HCT116 (cell line): Measurements from ENCODE around the gene DCAF11. TPM values are rescaled to one million over a fixed set of nuclear protein-coding genes. Genes with fewer than 3 reads are reported as not detected.

Experiments used
- ATAC-seq: fragments of 200-7000 bp; cut with Tn5 transposase; 2 replicates; pipeline ENCODE4 v1.9.1; 2020; ENCODE audit warnings: mild to moderate bottlenecking, moderate library complexity
- BruUV-seq: library from RNA; stranded (reverse); fragments of 400-500 nt; replicated peaks from 2 replicates; lab custom pipeline; 2021; lab: Mats Ljungman, UMichigan
- CTCF ChIA-PET: fragments of 300-600 bp; sonication (Branson Sonifier 250); formaldehyde crosslinking; loops from one replicate; lab custom pipeline; 2021; ENCODE audit warnings: antibody characterized with exemption; lab: Charles Lee
- POLR2A ChIA-PET: fragments of 300-600, 350-600 bp; sonication (Branson Sonifier 250); formaldehyde crosslinking; loops from one replicate; lab custom pipeline; 2021; ENCODE audit warnings: antibody characterized with exemption; lab: Charles Lee
- RAD21 ChIA-PET, 2 experiments: fragments of 300-600 bp; sonication (Branson Sonifier 250); formaldehyde crosslinking; loops; one replicate each; lab custom pipeline; 2023; ENCODE audit warnings: low total read pairs in 2 of 2; ENCODE audit not compliant: uncharacterized antibody in 2 of 2, unreplicated experiment in 2 of 2, low non-redundant PET in 1 of 2; lab: Charles Lee
- DNase-seq: peaks from one replicate; pipeline ENCODE4 v3.0.0-alpha.2; 2010; ENCODE audit warnings: low read depth, low spot score
- H2AFZ ChIP-seq: fragments of 200-600 bp; shearing (Covaris generic), sonication (generic); 2 replicates; pipeline ENCODE4 v1.6.1; 2017; ENCODE audit warnings: low read depth, mixed run types, mixed read lengths, antibody characterized with exemption, low read length; ENCODE audit not compliant: poor library complexity, severe bottlenecking
- H3K27ac ChIP-seq: 2 replicates; pipeline ENCODE4 v1.5.1; 2012; ENCODE audit warnings: low read depth, low read length
- H3K27me3 ChIP-seq: fragments of 200-600 bp; sonication (generic); 2 replicates; pipeline ENCODE4 v1.6.1; 2016; ENCODE audit warnings: mixed run types, low read length, mixed read lengths; ENCODE audit not compliant: insufficient read depth
- H3K36me3 ChIP-seq, 2 experiments: fragments of 200-500 bp in 1 of 2; fragments of 200-600 bp in 1 of 2; sonication (Bioruptor generic) in 1 of 2; sonication (generic) in 1 of 2; 2 replicates each; pipeline versions ENCODE4 v1.5.1 to v1.6.1; 2014 to 2016; ENCODE audit warnings: low read length in 2 of 2, inconsistent platforms in 1 of 2, mixed read lengths in 1 of 2, mixed run types in 1 of 2; ENCODE audit not compliant: insufficient read depth in 2 of 2, control insufficient read depth in 1 of 2
- H3K4me1 ChIP-seq, 2 experiments: fragments of 200-600 bp in 1 of 2; sonication (generic) in 1 of 2; 2 replicates each; pipeline versions ENCODE4 v1.5.1 to v1.6.1; 2012 to 2017; ENCODE audit warnings: low read length in 2 of 2, inconsistent platforms in 1 of 2, mild to moderate bottlenecking in 1 of 2, mixed read lengths in 1 of 2, mixed run types in 1 of 2, moderate library complexity in 1 of 2; ENCODE audit not compliant: insufficient read depth in 2 of 2, control insufficient read depth in 1 of 2
- H3K4me2 ChIP-seq: fragments of 200-600 bp; sonication (generic); 2 replicates; pipeline ENCODE4 v1.6.1; 2017; ENCODE audit warnings: mixed run types, low read length, mixed read lengths
- H3K4me3 ChIP-seq, 2 experiments: fragments of 200-600 bp in 1 of 2; sonication (generic) in 1 of 2; replicated peaks in 1 of 2; 2 replicates each; pipeline ENCODE4 v1.5.1; 2011 to 2016; ENCODE audit warnings: low read length in 2 of 2, control low read depth in 1 of 2, low read depth in 1 of 2, mild to moderate bottlenecking in 1 of 2, mixed read lengths in 1 of 2, mixed run types in 1 of 2
- H3K79me2 ChIP-seq: fragments of 200-600 bp; sonication (generic); 2 replicates; pipeline ENCODE4 v1.6.1; 2017; ENCODE audit warnings: mild to moderate bottlenecking, mixed run types, low read length, moderate library complexity, mixed read lengths; ENCODE audit not compliant: insufficient read depth
- H3K9ac ChIP-seq: fragments of 200-600 bp; sonication (generic); 2 replicates; pipeline ENCODE4 v1.6.1; 2016; ENCODE audit warnings: low read length, mixed read lengths
- H3K9me2 ChIP-seq: fragments of 200-600 bp; sonication (generic), shearing (Covaris generic); 2 replicates; pipeline ENCODE4 v1.6.1; 2017; ENCODE audit warnings: mixed run types, mild to moderate bottlenecking, moderate library complexity; ENCODE audit not compliant: insufficient read depth
- H3K9me3 ChIP-seq, 2 experiments: fragments of 200-500 bp in 1 of 2; fragments of 200-600 bp in 1 of 2; sonication (Bioruptor generic) in 1 of 2; sonication (generic) in 1 of 2; 2 replicates each; pipeline ENCODE4 v1.6.1; 2014 to 2017; ENCODE audit warnings: low read length in 2 of 2, mixed read lengths in 2 of 2, inconsistent platforms in 1 of 2, low read depth in 1 of 2, mild to moderate bottlenecking in 1 of 2, mixed run types in 1 of 2, moderate library complexity in 1 of 2; ENCODE audit not compliant: control insufficient read depth in 1 of 2, insufficient read depth in 1 of 2
- H4K20me1 ChIP-seq: fragments of 200-600 bp; sonication (generic), shearing (Covaris generic); 2 replicates; pipeline ENCODE4 v1.6.1; 2017; ENCODE audit warnings: mixed run types, mild to moderate bottlenecking, moderate library complexity; ENCODE audit not compliant: insufficient read depth
- EGR1 ChIP-seq: IDR thresholded peaks from 2 replicates; pipeline ENCODE4 v1.6.1; 2012; ENCODE audit warnings: low read depth
- ELF1 ChIP-seq: IDR thresholded peaks from 2 replicates; pipeline ENCODE4 v1.6.1; 2012; ENCODE audit warnings: low read depth, borderline replicate concordance
- FOSL1 ChIP-seq: IDR thresholded peaks from 2 replicates; pipeline ENCODE4 v1.6.1; 2012; ENCODE audit warnings: low read depth
- SIN3A ChIP-seq: IDR thresholded peaks from 2 replicates; pipeline ENCODE4 v1.6.1; 2012; ENCODE audit warnings: low read depth
- intact Hi-C: fragments of 100-400 bp; cut with micrococcal nuclease; formaldehyde crosslinking; loops from 2 replicates; pipeline ENCODE4 v1.10.0; 2022
- total RNA-seq: library from RNA; stranded (reverse); gene quantifications from one replicate; pipeline ENCODE4 v1.2.1, GENCODE V29; 2021; ENCODE audit not compliant: unreplicated experiment

DCAF11 gene
- total RNA-seq, 1 experiment from 2014 or later = 47.5 TPM

DNA sequence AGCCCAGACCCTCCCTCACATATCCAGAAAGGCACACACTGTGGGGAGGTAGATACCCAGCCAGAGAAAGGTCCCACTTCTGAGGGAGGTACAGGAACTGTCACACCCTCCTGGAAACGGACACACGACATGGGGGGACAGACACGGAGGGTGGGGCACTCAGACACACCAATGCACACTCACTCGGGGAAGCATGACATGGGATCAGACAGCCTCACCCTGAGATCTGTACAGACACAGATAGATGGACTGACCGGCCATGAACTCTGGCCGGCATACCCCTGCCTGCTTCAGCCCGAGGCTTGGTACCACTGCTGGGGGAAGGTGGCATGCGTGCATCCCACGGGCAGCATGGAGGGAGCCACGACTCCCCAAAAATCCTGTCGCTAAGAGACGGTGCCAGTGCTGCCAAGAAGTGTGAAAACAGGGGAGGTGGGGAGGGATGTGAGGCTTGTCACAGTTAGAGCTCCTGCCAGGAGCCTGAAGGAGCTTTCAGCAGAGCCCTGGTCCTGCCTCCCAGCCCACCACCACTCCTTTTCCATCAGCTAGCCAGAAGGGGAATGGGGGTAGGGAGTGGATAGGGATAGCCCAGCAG lies 42.6 kb upstream of the DCAF11 start:
- no TSS peak for BruUV-seq
- H3K9me3 ChIP-seq = no peaks in the 10 kb centered on the region
- ChIA-PET CTCF (interaction anchor here (1.1 kb wide), 1 partner anchor 13 kb away, joined by 3 read pairs; no protein-coding TSS in a partner anchor), RAD21 (no interaction called here), POLR2A (no interaction called here)
- no peaks in the 10 kb centered on the region for H4K20me1 ChIP-seq
- no peak overlapping the region for H3K27ac ChIP-seq
- no peak overlapping the region for H3K4me2 ChIP-seq
- peaks cover 0 to 2% of the 10 kb centered on the region in 2 experiments; a peak in 1 of 4 replicates for H3K4me1 ChIP-seq
- no peaks in the 10 kb centered on the region for H3K9me2 ChIP-seq
- DNase-seq (no peak), ATAC-seq (no peak)
- intact Hi-C loops = no loop called here
- no peak overlapping the region for H3K4me3 ChIP-seq
- H2AFZ ChIP-seq = no peak overlapping the region
- peaks cover 7% of the 10 kb centered on the region; the same call in 1 of the 2 replicates for H3K27me3 ChIP-seq
- no peak overlapping the region for H3K9ac ChIP-seq
- H3K36me3 ChIP-seq = no peaks in the 10 kb centered on the region
- no peaks in the 10 kb centered on the region for H3K79me2 ChIP-seq
- TF ChIP-seq FOSL1 (no peak), SIN3A (no peak)

DNA sequence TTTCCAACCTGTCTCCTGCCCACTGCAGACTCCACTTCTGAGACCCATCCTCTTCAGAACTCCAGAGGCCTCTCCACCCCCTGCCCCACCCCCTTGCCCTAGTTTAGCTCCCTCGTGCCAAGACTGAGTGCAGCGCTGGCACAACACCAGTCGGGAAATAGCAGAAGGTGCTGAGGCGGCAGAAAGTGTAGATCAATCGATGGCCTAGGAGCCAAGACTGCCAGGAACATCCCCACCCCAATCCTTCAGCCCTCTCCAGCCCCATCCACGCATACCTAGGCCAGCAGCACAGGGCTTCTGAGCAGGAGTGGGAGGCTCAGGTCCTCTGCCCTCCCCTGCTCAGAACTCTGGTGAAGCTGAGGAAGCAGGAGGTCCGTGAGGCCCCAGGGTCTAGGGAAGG lies 42.1 kb upstream of the DCAF11 start:
- Histone ChIP-seq H3K4me2 (no peak overlapping the region), H3K79me2 (no peaks in the 10 kb centered on the region), H3K9me2 (no peaks in the 10 kb centered on the region), H3K4me1 (peaks cover 0 to 2% of the 10 kb centered on the region in 2 experiments; a peak in 1 of 4 replicates), H3K9ac (no peak overlapping the region), H3K9me3 (no peaks in the 10 kb centered on the region), H2AFZ (no peak overlapping the region), H4K20me1 (no peaks in the 10 kb centered on the region), H3K27me3 (peaks cover 7% of the 10 kb centered on the region; the same call in 1 of the 2 replicates), H3K27ac (no peak overlapping the region), H3K36me3 (no peaks in the 10 kb centered on the region), H3K4me3 (no peak overlapping the region)
- ChIA-PET RAD21 (no interaction called here), POLR2A (no interaction called here), CTCF (interaction anchor here (1.2 kb wide), 1 partner anchor 15 kb away, joined by 6 read pairs; no protein-coding TSS in a partner anchor)
- TF ChIP-seq EGR1 = no peak
- TF ChIP-seq ELF1 = no peak
- no peak for TF ChIP-seq FOSL1
- no TSS peak for BruUV-seq
- intact Hi-C loops = no loop called here
- ATAC-seq = no peak
- DNase-seq = no peak
